Prostate gland (tissue), 2 donors: ENCODE results near the gene GC. TPM values are rescaled to one million over a fixed set of nuclear protein-coding genes. Genes with fewer than 3 reads are reported as not detected.
"Not testable (repeated sequence)": the region's sequence is repeated elsewhere in the genome, so short reads cannot be mapped to it uniquely, and the experiment has no call there.

Source experiments
- DNase-seq: peaks from one replicate; pipeline ENCODE4 v3.0.0-alpha.2; 2019; ENCODE audit warnings: low spot score
- H3K27ac ChIP-seq, 2 donors: fragments of 200-600 bp; sonication (generic); 2 replicates each; pipeline ENCODE4 v1.5.1; 2017 to 2019
- H3K27me3 ChIP-seq: fragments of 200-600 bp; sonication (generic); replicated peaks from 2 replicates; pipeline ENCODE4 v1.5.1; 2019; ENCODE audit not compliant: insufficient read depth
- H3K36me3 ChIP-seq, 2 donors: fragments of 200-600 bp; sonication (generic); 1 replicate in 1 of 2; 2 replicates in 1 of 2; pipeline versions ENCODE4 v1.5.1 to v1.8.1; 2017 to 2019
- H3K4me1 ChIP-seq: fragments of 200-600 bp; sonication (generic); replicated peaks from 2 replicates; pipeline ENCODE4 v1.5.1; 2019
- H3K4me3 ChIP-seq, 2 donors: fragments of 200-600 bp; sonication (generic); 2 replicates each; pipeline ENCODE4 v1.5.1; 2017 to 2019
- H3K9me3 ChIP-seq: fragments of 200-600 bp; sonication (generic); 2 replicates; pipeline ENCODE4 v1.5.1; 2017
- POLR2A ChIP-seq: fragments of 450-650 bp; IDR thresholded peaks from one replicate; pipeline ENCODE4 v1.6.1; 2016; ENCODE audit warnings: antibody characterized with exemption, mild to moderate bottlenecking
- POLR2AphosphoS5 ChIP-seq: sonication (generic); formaldehyde crosslinking; IDR thresholded peaks from one replicate; pipeline ENCODE4 v1.6.1; 2017; ENCODE audit warnings: antibody characterized with exemption
- whole genome bisulfite sequencing: methylation state at CpG from one replicate; pipeline ENCODE4 v1.1.5; 2018; 5-methylcytosine and 5-hydroxymethylcytosine counted together
- intact Hi-C: fragments of 100-400 bp; cut with DNase I; formaldehyde crosslinking; loops from one replicate; pipeline ENCODE4 v1.14.2; 2022
- total RNA-seq, 2 donors: library from RNA; depleted of rRNA; stranded (reverse); fragments of >200 nt; gene quantifications; one replicate each; pipeline ENCODE4 v1.1.0, GENCODE V29; 2016
- TF ChIP-seq, protein P1 (sequence below), 4 experiments: fragments of 200-600 bp in 2 of 4; fragments of 450-650 bp in 2 of 4; sonication (generic) in 2 of 4; IDR thresholded peaks; 1 replicate in 3 of 4; 2 replicates in 1 of 4; pipeline ENCODE4 v1.5.1; 2016 to 2019; ENCODE audit warnings: antibody characterized with exemption in 4 of 4, mild to moderate bottlenecking in 2 of 4, moderate library complexity in 2 of 4

The GC gene
- total RNA-seq, 2 donors from 2014 or later = 0.45 TPM; not detected in 1

DNA sequence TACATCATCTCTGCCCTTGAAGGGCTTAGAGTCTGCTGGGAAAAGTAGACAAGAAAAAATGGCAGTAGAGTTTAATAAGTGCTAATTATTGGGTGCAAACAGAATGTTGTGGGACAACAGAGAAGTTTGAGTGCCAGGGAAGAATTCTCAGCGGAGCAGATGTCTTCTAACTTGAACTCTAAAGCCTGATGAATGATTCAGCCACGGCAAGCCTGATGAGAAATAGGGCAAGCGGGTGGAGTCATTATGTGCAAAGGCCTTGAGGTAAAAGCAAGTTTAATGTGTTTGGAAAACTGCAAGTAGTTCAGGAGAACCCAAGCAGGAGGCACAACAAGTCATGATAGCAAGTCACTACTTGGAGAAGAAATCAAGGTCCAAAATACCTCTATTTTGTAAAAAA lies 37.5 kb downstream of the GC start:
- Histone ChIP-seq H3K36me3 (no peaks in the 10 kb centered on the region), H3K4me1 (no peaks in the 10 kb centered on the region), H3K9me3 (no peaks in the 10 kb centered on the region), H3K27me3 (no peaks in the 10 kb centered on the region), H3K4me3 (no peak overlapping the region), H3K27ac (no peak overlapping the region)
- intact Hi-C loops = no loop called here
- no peak for TF ChIP-seq POLR2A
- TF ChIP-seq POLR2AphosphoS5 = no peak
- TF ChIP-seq, protein P1, sequence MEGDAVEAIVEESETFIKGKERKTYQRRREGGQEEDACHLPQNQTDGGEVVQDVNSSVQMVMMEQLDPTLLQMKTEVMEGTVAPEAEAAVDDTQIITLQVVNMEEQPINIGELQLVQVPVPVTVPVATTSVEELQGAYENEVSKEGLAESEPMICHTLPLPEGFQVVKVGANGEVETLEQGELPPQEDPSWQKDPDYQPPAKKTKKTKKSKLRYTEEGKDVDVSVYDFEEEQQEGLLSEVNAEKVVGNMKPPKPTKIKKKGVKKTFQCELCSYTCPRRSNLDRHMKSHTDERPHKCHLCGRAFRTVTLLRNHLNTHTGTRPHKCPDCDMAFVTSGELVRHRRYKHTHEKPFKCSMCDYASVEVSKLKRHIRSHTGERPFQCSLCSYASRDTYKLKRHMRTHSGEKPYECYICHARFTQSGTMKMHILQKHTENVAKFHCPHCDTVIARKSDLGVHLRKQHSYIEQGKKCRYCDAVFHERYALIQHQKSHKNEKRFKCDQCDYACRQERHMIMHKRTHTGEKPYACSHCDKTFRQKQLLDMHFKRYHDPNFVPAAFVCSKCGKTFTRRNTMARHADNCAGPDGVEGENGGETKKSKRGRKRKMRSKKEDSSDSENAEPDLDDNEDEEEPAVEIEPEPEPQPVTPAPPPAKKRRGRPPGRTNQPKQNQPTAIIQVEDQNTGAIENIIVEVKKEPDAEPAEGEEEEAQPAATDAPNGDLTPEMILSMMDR (IDR thresholded peaks at IDR 0.05) = no peak
- WGBS = 76% methylated on average over 3 of the region's 3 CpGs
- DNase-seq = no peak

DNA sequence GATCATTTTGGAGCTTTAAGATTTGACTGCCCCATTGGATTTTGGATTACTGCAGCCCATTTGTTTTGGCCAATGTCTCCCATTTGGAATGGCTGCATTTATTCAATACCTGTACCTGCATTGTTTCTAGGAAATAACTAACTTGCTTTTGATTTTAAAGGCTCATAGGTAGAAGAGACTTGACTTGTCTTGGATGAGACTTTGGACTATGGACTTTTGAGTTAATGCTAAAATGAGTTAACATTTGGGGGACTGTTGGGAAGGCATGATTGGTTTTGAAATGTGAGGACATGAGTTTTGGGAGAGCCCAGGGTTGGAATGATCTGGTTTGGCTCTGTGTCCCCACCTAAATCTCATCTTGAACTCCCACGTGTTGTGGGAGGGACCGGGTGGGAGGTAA lies 45.1 kb downstream of the GC start:
- not testable (repeated sequence) for H3K27me3 ChIP-seq

DNA sequence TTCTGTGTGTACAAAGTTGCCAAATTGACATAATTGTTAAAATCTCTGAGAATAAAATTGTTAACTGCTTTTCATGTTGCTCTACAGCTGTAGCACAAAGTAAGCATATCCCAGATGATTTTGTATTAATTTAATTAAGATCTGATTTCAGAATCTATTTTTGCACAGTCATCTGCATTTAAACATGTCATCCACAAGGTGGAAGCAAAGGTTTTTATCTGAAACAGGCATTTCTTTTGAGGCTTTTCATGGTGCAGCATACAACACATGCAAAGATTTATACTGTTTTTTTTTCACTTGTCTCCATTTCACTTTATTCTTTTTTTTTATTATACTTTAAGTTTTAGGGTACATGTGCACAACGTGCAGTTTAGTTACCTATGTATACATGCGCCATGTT lies 51.2 kb downstream of the GC start:
- Histone ChIP-seq H3K27me3 (no peaks in the 10 kb centered on the region), H3K4me1 (no peaks in the 10 kb centered on the region), H3K36me3 (no peaks in the 10 kb centered on the region), H3K9me3 (no peaks in the 10 kb centered on the region), H3K27ac (no peak overlapping the region), H3K4me3 (no peak overlapping the region)
- 70% methylated on average over 2 of the region's 2 CpGs for WGBS
- DNase-seq = no peak
- intact Hi-C loops = no loop called here
- TF ChIP-seq, protein P1 (IDR thresholded peaks at IDR 0.05) = peak in 3 of 4 experiments; percentile 26 to 52 (median 50)
- TF ChIP-seq POLR2AphosphoS5 (no peak), POLR2A (no peak)

More for the DNA sequence above, 45.1 kb downstream of the GC start:
- H3K27ac ChIP-seq, H3K4me3 ChIP-seq, H3K4me1 ChIP-seq, DNase-seq, intact Hi-C loops, H3K36me3 ChIP-seq, H3K9me3 ChIP-seq: not testable (repeated sequence)
- WGBS = 93% methylated on average over 2 of the region's 2 CpGs

DNA sequence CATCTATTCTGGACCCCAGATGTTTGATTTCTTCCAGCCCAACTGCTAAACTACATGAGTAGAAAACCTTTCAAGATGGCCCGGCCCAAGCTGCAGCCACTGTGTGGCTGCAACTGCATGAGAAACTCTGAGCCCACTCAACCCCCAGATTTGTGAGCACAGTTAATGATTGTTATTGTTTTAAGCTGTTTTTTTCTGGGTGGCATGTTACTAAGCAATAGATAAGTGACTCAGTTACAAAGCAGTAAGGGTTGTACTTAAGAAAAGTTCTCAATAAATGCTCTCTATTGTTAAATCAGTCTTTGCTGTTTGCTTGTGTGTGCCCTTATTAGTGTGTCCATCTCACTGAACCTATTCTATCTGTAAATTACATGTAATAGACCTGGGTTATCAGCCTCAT lies 51.8 kb downstream of the GC start:
- no peak for TF ChIP-seq POLR2AphosphoS5
- TF ChIP-seq, protein P1 (IDR thresholded peaks at IDR 0.05) = no peak
- no peak for TF ChIP-seq POLR2A
- H3K9me3 ChIP-seq = no peaks in the 10 kb centered on the region
- no peak overlapping the region for H3K27ac ChIP-seq
- no peak overlapping the region for H3K4me3 ChIP-seq
- intact Hi-C loops = no loop called here
- H3K4me1 ChIP-seq = no peaks in the 10 kb centered on the region
- DNase-seq = no peak
- H3K36me3 ChIP-seq = no peaks in the 10 kb centered on the region
- 96% methylated on average over 1 of the region's 1 CpG for WGBS
- H3K27me3 ChIP-seq = no peaks in the 10 kb centered on the region

DNA sequence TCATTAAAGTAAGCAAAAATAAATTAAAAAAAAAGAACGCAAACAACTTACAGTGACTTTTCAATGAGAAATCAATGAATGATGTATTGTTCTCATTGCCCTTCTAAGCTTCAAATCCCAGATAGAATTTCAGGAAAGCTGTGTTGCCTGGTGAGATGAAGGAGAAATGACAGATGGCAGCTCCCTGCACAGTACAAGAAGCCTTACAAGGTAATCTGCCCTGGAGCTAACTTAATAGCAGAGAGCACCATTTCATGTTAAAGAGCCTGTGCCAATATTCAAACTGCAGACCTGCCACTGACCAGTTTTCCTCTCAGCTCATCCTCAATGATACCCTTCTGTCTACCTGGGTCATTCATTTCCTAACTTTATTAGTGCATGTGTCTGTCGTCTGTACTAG lies 54.0 kb downstream of the GC start:
- H3K36me3 ChIP-seq = no peaks in the 10 kb centered on the region
- H3K9me3 ChIP-seq = no peaks in the 10 kb centered on the region
- no peaks in the 10 kb centered on the region for H3K4me1 ChIP-seq
- no peak overlapping the region for H3K27ac ChIP-seq
- no peak for TF ChIP-seq POLR2AphosphoS5
- no peak for TF ChIP-seq POLR2A
- TF ChIP-seq, protein P1 (IDR thresholded peaks at IDR 0.05) = no peak
- WGBS = 64% methylated on average over 2 of the region's 2 CpGs
- H3K27me3 ChIP-seq = no peaks in the 10 kb centered on the region
- intact Hi-C loops = no loop called here
- H3K4me3 ChIP-seq = no peak overlapping the region
- DNase-seq = no peak
